Psoas muscle (tissue), 8 donors: Measurements from ENCODE around the gene PPP3CA. TPM values are rescaled to one million over a fixed set of nuclear protein-coding genes. Genes with fewer than 3 reads are reported as not detected.

Experiments
- ATAC-seq, 4 donors: fragments of 200-7000 bp; cut with Tn5 transposase; one replicate each; pipeline ENCODE4 v1.9.1; 2020; ENCODE audit warnings: moderate library complexity in 3 of 4, mild to moderate bottlenecking in 2 of 4
- DNase-seq, 2 donors: peaks; one replicate each; pipeline ENCODE4 v3.0.0-alpha.2; 2020
- H3K27ac ChIP-seq: fragments of 200-600 bp; one replicate; pipeline ENCODE4 v1.8.0; 2022
- H3K27me3 ChIP-seq, 3 donors: fragments of 200-600 bp in 1 of 3; one replicate each; pipeline versions ENCODE4 v1.6.1 to v1.8.0; 2013 to 2022; ENCODE audit warnings: low read length in 2 of 3, mild to moderate bottlenecking in 2 of 3, moderate library complexity in 1 of 3; ENCODE audit not compliant: insufficient read depth in 3 of 3
- H3K36me3 ChIP-seq, 2 donors: fragments of 200-600 bp in 1 of 2; one replicate each; pipeline versions ENCODE4 v1.6.1 to v1.8.0; 2013 to 2022; ENCODE audit warnings: low read depth in 1 of 2, mild to moderate bottlenecking in 1 of 2, moderate library complexity in 1 of 2; ENCODE audit not compliant: insufficient read depth in 1 of 2
- H3K4me1 ChIP-seq: fragments of 200-600 bp; one replicate; pipeline ENCODE4 v1.8.0; 2022
- H3K4me3 ChIP-seq: fragments of 200-600 bp; one replicate; pipeline ENCODE4 v1.8.0; 2022; ENCODE audit warnings: mild to moderate bottlenecking
- H3K9me3 ChIP-seq: fragments of 200-600 bp; one replicate; pipeline ENCODE4 v1.8.0; 2022
- WGBS, 3 donors: extraction: QIAGEN DNeasy Blood & Tissue Kit; methylation state at CpG; one replicate each; pipeline versions ENCODE4 v1.1.6 to v1.1.7; 2013; 5-methylcytosine and 5-hydroxymethylcytosine counted together
- intact Hi-C, 2 donors: fragments of 100-400 bp; cut with DNase I; formaldehyde crosslinking; loops; one replicate each; pipeline versions ENCODE4 v1.11.0 to v1.14.2; 2022
- polyA plus RNA-seq, 3 donors: library from polyadenylated mRNA; stranded (reverse); fragments of 200-250 nt; gene quantifications; one replicate each; pipeline ENCODE4 v1.2.3, GENCODE V29; 2013
- total RNA-seq, 4 donors: library from RNA; stranded (reverse); fragmentation: NEBNext Ultra II Directional in 2 of 4; extraction: Animal tissue kit (Norgen Biotek cat#: 25700) in 2 of 4; gene quantifications; one replicate each; pipeline versions ENCODE4 v1.2.1 to v1.2.4, GENCODE V29; 2021 to 2023
- TF ChIP-seq, protein P1 (sequence below): fragments of 200-600 bp; IDR thresholded peaks from one replicate; pipeline ENCODE4 v1.8.0; 2022; ENCODE audit warnings: antibody characterized with exemption
- donor health status: healthy with polysubstance abuse.
- donor health status: DM: no; HTN: no; CAD: no; lungs with moderate emphysema.
- donor health status: Bipolar disorder and iron deficiency.
- donor health status: healthy.
- donor health status: DM: yes; HTN: yes; CAD: no.
- donor health status: DM: no; HTN: no; CAD: no.
- donor health status: DM: no; HTN: no; CAD: no.
- donor health status: DM: yes; HTN: yes; CAD: no.

Gene PPP3CA
- total and polyA plus RNA-seq, 7 donors = 10.4 to 65.9 (median 32.6) TPM

DNA sequence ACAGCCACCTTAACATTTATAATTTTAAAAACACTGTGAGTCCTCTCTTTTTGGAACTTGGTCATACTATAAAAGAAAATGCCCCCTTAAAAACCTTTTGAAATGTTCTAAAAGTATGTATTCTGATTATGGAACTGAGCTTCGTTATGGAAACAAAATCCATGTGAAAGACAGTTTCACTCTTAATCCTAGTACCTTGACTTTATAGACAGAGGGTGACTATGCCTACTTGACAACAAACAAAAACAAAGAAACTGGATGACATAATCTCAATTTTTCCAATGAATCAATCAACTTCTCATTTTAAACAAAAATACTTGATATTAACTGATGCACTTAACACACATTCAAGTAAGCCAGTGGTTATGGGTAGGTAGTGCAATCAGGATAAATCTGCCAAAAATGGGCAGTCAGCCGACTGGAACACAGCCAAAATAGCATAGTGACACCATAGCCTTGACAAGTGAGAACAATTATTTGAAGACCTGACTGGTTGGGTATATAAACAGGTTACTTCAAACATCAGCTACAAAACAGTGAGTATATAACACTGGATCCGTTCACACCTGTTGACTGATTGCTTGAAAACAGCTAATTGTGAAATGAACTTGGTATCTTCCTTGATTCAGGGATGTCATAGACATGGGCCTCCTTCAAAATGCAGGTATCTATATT lies 265.5 kb downstream of the PPP3CA start:
- TF ChIP-seq, protein P1, sequence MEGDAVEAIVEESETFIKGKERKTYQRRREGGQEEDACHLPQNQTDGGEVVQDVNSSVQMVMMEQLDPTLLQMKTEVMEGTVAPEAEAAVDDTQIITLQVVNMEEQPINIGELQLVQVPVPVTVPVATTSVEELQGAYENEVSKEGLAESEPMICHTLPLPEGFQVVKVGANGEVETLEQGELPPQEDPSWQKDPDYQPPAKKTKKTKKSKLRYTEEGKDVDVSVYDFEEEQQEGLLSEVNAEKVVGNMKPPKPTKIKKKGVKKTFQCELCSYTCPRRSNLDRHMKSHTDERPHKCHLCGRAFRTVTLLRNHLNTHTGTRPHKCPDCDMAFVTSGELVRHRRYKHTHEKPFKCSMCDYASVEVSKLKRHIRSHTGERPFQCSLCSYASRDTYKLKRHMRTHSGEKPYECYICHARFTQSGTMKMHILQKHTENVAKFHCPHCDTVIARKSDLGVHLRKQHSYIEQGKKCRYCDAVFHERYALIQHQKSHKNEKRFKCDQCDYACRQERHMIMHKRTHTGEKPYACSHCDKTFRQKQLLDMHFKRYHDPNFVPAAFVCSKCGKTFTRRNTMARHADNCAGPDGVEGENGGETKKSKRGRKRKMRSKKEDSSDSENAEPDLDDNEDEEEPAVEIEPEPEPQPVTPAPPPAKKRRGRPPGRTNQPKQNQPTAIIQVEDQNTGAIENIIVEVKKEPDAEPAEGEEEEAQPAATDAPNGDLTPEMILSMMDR = no peak
- intact Hi-C loops = no loop called here
- Histone ChIP-seq H3K36me3 (peaks cover 0 to 10% of the 10 kb centered on the region in 2 donors), H3K9me3 (no peaks in the 10 kb centered on the region), H3K27me3 (no peaks in the 10 kb centered on the region), H3K27ac (no peak overlapping the region), H3K4me1 (no peaks in the 10 kb centered on the region), H3K4me3 (no peak overlapping the region)
- no peak for ATAC-seq
- no peak for DNase-seq
- WGBS, 3 donors = 74 to 89% (median 83%) methylated on average over 3 of the region's 3 CpGs

DNA sequence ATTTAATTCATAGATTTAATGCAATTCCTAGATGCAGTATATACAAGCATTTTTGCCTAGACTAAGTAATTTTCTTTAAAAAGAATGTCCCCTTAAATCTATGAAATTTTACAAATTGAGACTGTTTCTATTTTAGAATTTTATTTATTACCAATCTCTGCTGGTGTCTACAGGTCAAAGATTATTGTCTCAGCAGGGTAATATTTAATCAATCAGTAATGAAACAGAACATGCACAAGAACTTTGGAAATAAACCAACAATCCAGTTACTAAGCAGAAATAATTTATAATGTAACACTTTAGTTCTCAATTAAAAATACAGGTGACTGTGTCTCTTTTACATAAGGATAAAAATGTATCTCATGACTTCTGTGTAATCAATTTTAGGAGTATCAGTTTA lies 266.2 kb downstream of the PPP3CA start:
- Histone ChIP-seq H3K27me3 (no peaks in the 10 kb centered on the region), H3K9me3 (no peaks in the 10 kb centered on the region), H3K4me1 (no peaks in the 10 kb centered on the region), H3K4me3 (no peak overlapping the region), H3K36me3 (peaks cover 0 to 12% of the 10 kb centered on the region in 2 donors), H3K27ac (no peak overlapping the region)
- TF ChIP-seq, protein P1 = no peak
- DNase-seq = no peak
- ATAC-seq = no peak
- intact Hi-C loops = no loop called here

DNA sequence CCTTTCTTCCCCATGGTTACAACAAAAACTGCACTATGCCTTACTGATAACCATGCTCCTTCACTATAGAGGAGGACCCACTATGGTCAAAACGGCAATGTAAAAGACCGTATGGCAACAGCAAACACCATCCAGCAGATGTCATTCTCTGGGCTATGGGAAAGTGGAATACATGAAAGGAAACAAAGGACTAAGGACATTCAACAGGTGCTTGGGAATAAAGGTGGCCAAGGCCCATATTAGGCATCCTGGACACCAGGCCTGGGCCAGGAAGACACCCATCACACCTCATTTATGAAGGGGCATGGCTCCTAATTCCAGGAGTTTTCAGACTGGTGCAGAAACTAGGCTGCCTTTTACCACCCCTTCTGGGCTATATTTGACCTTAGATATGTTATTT lies 268.4 kb downstream of the PPP3CA start:
- Histone ChIP-seq H3K27me3 (no peaks in the 10 kb centered on the region), H3K9me3 (no peaks in the 10 kb centered on the region), H3K4me1 (no peaks in the 10 kb centered on the region), H3K4me3 (no peak overlapping the region), H3K36me3 (peaks cover 0 to 17% of the 10 kb centered on the region in 2 donors), H3K27ac (no peak overlapping the region)
- ATAC-seq = no peak
- intact Hi-C loops = no loop called here
- TF ChIP-seq, protein P1 = no peak
- 98 to 100% (median 99%) methylated on average over 2 of the region's 2 CpGs for WGBS, 3 donors
- no peak for DNase-seq

DNA sequence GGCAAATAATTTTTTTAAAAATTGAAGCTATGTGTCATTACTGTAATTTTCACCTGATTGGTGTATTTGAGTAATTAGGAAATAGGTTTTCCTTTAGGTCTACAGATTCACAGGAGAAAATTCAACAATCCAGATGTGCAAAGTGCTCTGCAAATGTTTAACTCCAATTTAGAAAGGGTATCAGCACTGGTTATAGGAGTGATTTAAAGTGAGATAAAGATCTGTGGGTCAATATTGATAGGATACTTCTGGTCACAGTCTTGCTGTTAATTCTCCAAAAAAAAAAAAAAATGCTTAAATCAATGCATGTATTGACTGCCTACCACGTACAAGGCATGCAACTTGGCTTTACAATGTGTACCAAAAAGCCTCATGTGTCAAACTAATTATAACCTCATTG lies 271.3 kb downstream of the PPP3CA start:
- peaks cover 0 to 9% of the 10 kb centered on the region in 2 donors for H3K36me3 ChIP-seq
- TF ChIP-seq, protein P1 = no peak
- H3K4me3 ChIP-seq = no peak overlapping the region
- intact Hi-C loops = no loop called here
- no peak for ATAC-seq
- 24 to 61% (median 51%) methylated on average over 1 of the region's 1 CpG for WGBS, 3 donors
- no peaks in the 10 kb centered on the region for H3K9me3 ChIP-seq
- H3K27ac ChIP-seq = no peak overlapping the region
- no peaks in the 10 kb centered on the region for H3K27me3 ChIP-seq
- H3K4me1 ChIP-seq = no peaks in the 10 kb centered on the region
- DNase-seq = no peak

DNA sequence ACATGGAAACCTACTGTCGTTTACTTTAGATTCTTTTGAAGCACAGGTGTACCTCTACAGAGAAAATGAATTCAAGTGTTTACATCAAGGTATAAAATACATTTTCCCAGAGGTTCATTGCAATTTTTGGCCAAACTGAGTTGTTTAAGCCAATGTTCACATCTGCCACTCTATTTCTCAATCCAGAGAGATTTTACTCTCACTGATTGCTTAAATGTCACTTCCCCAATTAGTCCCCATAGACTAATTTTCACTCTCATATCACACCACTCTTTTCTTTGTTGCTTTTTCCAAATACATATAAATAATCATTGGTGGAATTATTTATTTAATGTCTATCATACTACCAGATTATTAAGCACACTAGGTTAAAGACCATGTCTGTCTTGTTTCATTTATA lies 271.8 kb downstream of the PPP3CA start:
- H3K36me3 ChIP-seq = peaks cover 0 to 9% of the 10 kb centered on the region in 2 donors
- DNase-seq (no peak), ATAC-seq (no peak)
- TF ChIP-seq, protein P1 = no peak
- no peak overlapping the region for H3K27ac ChIP-seq
- H3K9me3 ChIP-seq = no peaks in the 10 kb centered on the region
- H3K27me3 ChIP-seq = no peaks in the 10 kb centered on the region
- WGBS, 3 donors = 97 to 100% (median 100%) methylated on average over 1 of the region's 1 CpG
- no peak overlapping the region for H3K4me3 ChIP-seq
- intact Hi-C loops = no loop called here
- no peaks in the 10 kb centered on the region for H3K4me1 ChIP-seq
